ENCODE results near the gene CAMK2N2.

Gene CAMK2N2

GRCh38 chr3:184238246-184238818 lies 23.0 kb downstream of the CAMK2N2 start:
- Histone ChIP-seq H3K27ac (ENCODE audit: low read length) (no peak overlapping the region), H3K4me3 (ENCODE audit: low read depth in 1 of 2, low read length in 2 of 2) (no peak overlapping the region), H3K9me3 (ENCODE audit: control insufficient read depth in 1 of 2, low read length in 2 of 2) (no peaks in the 10 kb centered on the region), H3K36me3 (ENCODE audit: control insufficient read depth in 1 of 2, insufficient read depth in 2 of 2, low read length in 2 of 2) (peaks cover 6 to 15% of the 10 kb centered on the region in 2 donors), H3K27me3 (ENCODE audit: low read depth, low read length) (no peaks in the 10 kb centered on the region), H3K4me1 (ENCODE audit: control insufficient read depth in 1 of 2, insufficient read depth in 2 of 2, low read length in 2 of 2) (peaks cover 0 to 5% of the 10 kb centered on the region in 2 donors)

DNA sequence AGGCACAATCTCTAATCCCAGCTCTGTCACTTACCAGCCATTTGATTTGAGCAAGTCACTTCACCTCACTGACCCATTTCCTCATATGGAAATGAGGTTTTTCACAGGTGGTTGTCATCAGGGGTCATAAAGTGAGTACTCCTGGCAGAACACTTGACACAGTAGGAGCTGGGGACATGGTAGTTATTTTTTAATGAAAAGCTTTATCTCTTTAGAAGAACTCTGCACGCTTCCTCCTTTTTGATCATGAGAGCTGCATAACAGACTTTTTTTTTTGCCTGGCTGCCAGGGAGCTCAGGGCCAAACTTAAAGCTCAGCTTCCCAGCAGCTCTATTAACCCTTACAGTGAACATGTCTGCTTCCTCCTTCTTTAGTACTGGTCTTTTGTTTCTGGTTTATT lies 23.5 kb downstream of the CAMK2N2 start:
- H3K27me3 ChIP-seq (ENCODE audit: low read depth, low read length): no peaks in the 10 kb centered on the region
- no peaks in the 10 kb centered on the region for H3K9me3 ChIP-seq (ENCODE audit: control insufficient read depth in 1 of 2, low read length in 2 of 2)
- H3K4me1 ChIP-seq (ENCODE audit: control insufficient read depth in 1 of 2, insufficient read depth in 2 of 2, low read length in 2 of 2): peaks cover 0 to 5% of the 10 kb centered on the region in 2 donors
- no peak overlapping the region for H3K4me3 ChIP-seq (ENCODE audit: low read depth in 1 of 2, low read length in 2 of 2)
- H3K27ac ChIP-seq (ENCODE audit: low read length): no peak overlapping the region
- H3K36me3 ChIP-seq (ENCODE audit: control insufficient read depth in 1 of 2, insufficient read depth in 2 of 2, low read length in 2 of 2): peaks cover 5 to 10% of the 10 kb centered on the region in 2 donors

DNA sequence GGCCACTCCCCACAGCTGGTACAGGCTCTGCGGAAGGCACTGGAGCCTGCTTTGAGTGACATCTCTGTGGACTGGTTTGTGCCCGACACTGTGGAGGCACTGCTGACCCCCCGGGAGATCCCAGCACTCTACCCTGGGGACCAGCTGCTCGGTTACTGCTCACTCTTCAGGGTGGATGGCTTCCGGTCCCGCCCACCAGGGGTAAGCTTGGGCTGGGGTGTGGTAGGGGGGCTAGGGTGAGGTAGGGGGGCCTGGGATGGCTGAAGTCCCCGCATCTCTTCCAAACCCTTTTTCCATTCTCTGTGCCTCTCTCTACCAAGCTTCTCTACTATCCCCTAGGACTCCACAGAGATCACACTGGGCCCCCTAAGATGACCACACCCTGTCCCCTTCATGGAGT lies 24.1 kb downstream of the CAMK2N2 start:
- Histone ChIP-seq H3K27me3 (ENCODE audit: low read depth, low read length) (peaks cover 5% of the 10 kb centered on the region), H3K36me3 (ENCODE audit: control insufficient read depth in 1 of 2, insufficient read depth in 2 of 2, low read length in 2 of 2) (peaks cover 0 to 4% of the 10 kb centered on the region in 2 donors), H3K4me3 (ENCODE audit: low read depth in 1 of 2, low read length in 2 of 2) (no peak overlapping the region), H3K9me3 (ENCODE audit: control insufficient read depth in 1 of 2, low read length in 2 of 2) (no peaks in the 10 kb centered on the region), H3K4me1 (ENCODE audit: control insufficient read depth in 1 of 2, insufficient read depth in 2 of 2, low read length in 2 of 2) (peaks cover 0 to 5% of the 10 kb centered on the region in 2 donors), H3K27ac (ENCODE audit: low read length) (no peak overlapping the region)

GRCh38 chr3:184236636-184237035 lies 24.7 kb downstream of the CAMK2N2 start:
- H3K36me3 ChIP-seq (ENCODE audit: control insufficient read depth in 1 of 2, insufficient read depth in 2 of 2, low read length in 2 of 2): no peaks in the 10 kb centered on the region
- H3K9me3 ChIP-seq (ENCODE audit: control insufficient read depth in 1 of 2, low read length in 2 of 2): no peaks in the 10 kb centered on the region
- no peak overlapping the region for H3K27ac ChIP-seq (ENCODE audit: low read length)
- peaks cover 0 to 4% of the 10 kb centered on the region in 2 donors for H3K4me1 ChIP-seq (ENCODE audit: control insufficient read depth in 1 of 2, insufficient read depth in 2 of 2, low read length in 2 of 2)
- H3K27me3 ChIP-seq (ENCODE audit: low read depth, low read length): peaks cover 11% of the 10 kb centered on the region
- no peak overlapping the region for H3K4me3 ChIP-seq (ENCODE audit: low read depth in 1 of 2, low read length in 2 of 2)

DNA sequence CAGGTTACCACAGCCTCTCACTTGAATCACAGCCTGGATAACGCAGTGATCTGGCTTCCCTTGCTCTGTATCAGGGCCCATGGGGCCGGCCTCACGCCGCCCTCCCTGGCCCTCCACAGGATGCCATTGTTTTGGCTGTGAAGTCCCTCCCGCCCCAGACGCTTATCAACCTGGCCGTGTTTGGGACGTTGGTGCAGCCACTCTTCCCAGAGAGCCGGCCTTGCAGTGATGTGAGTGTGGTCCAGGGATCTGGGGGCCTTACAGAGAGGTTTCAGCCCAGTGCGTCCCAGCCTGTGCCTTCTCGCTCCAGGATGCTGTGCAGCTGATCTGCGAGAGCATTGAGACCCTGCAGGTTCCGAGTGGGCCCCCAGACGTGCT lies 25.3 kb downstream of the CAMK2N2 start:
- Histone ChIP-seq H3K27me3 (ENCODE audit: low read depth, low read length) (peaks cover 17% of the 10 kb centered on the region), H3K9me3 (ENCODE audit: control insufficient read depth in 1 of 2, low read length in 2 of 2) (no peaks in the 10 kb centered on the region), H3K27ac (ENCODE audit: low read length) (no peak overlapping the region), H3K36me3 (ENCODE audit: control insufficient read depth in 1 of 2, insufficient read depth in 2 of 2, low read length in 2 of 2) (no peaks in the 10 kb centered on the region), H3K4me1 (ENCODE audit: control insufficient read depth in 1 of 2, insufficient read depth in 2 of 2, low read length in 2 of 2) (peaks cover 0 to 1% of the 10 kb centered on the region in 2 donors), H3K4me3 (ENCODE audit: low read depth in 1 of 2, low read length in 2 of 2) (no peak overlapping the region)

DNA sequence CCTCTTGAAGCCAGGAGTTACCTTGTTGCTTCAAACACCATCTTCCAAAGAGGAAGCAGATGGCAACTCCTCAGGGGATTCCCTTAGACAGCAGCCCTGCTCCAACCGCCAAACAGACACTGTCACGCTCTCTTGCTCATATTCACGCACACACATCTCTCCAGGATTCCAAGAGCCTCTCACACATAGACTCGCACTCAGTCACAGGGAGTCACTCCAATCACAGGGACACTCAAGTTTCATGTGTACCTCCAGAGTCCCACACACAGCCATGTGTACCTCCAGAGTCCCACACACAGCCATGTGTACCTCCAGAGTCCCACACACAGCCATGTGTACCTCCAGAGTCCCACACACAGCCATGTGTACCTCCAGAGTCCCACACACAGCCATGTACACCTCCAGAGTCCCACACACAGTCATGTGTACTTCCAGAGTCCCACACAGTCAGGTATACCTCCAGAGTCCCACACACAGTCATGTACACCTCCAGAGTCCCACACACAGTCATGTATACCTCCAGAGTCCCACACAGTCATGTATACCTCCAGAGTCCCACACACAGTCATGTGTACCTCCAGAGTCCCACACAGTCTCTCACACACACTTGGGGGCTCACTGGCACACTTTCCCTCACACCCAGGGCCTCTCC lies 25.8 kb downstream of the CAMK2N2 start:
- no peaks in the 10 kb centered on the region for H3K9me3 ChIP-seq (ENCODE audit: control insufficient read depth in 1 of 2, low read length in 2 of 2)
- H3K4me1 ChIP-seq (ENCODE audit: control insufficient read depth in 1 of 2, insufficient read depth in 2 of 2, low read length in 2 of 2): peaks cover 0 to 7% of the 10 kb centered on the region in 2 donors
- peaks cover 21% of the 10 kb centered on the region for H3K27me3 ChIP-seq (ENCODE audit: low read depth, low read length)
- no peaks in the 10 kb centered on the region for H3K36me3 ChIP-seq (ENCODE audit: control insufficient read depth in 1 of 2, insufficient read depth in 2 of 2, low read length in 2 of 2)
- H3K27ac ChIP-seq (ENCODE audit: low read length): no peak overlapping the region
- H3K4me3 ChIP-seq (ENCODE audit: low read depth in 1 of 2, low read length in 2 of 2): no peak overlapping the region

- no peak overlapping the region for H3K27ac ChIP-seq (ENCODE audit: low read length)
- H3K9me3 ChIP-seq (ENCODE audit: control insufficient read depth in 1 of 2, low read length in 2 of 2): no peaks in the 10 kb centered on the region
- H3K36me3 ChIP-seq (ENCODE audit: control insufficient read depth in 1 of 2, insufficient read depth in 2 of 2, low read length in 2 of 2): no peaks in the 10 kb centered on the region
- no peak overlapping the region for H3K4me3 ChIP-seq (ENCODE audit: low read depth in 1 of 2, low read length in 2 of 2)
- H3K27me3 ChIP-seq (ENCODE audit: low read depth, low read length): peaks cover 22% of the 10 kb centered on the region
- peaks cover 0 to 13% of the 10 kb centered on the region in 2 donors for H3K4me1 ChIP-seq (ENCODE audit: control insufficient read depth in 1 of 2, insufficient read depth in 2 of 2, low read length in 2 of 2)
Observed at GRCh38 chr3:184234671-184235380, 26.5 kb downstream of the CAMK2N2 start.

DNA sequence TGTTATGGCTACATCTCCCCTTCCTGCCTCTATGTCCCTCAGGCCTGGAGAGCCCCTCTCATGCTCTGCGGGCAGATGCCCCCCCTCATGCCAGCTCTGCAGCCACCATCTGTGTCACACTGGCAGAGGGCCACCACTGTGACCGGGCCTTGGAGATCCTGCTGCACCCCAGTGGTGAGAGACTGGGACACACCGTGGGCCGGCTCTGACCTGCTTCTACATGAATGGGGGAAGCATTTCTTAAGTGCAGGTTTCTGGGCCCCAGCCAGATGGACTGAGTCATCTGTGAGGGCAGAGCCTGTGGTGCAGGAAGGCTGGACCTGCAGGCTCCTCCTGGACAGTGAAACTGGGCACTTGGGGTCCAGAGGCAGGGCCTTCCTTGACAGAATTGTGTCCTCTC lies 27.1 kb downstream of the CAMK2N2 start:
- Histone ChIP-seq H3K36me3 (ENCODE audit: control insufficient read depth in 1 of 2, insufficient read depth in 2 of 2, low read length in 2 of 2) (no peaks in the 10 kb centered on the region), H3K9me3 (ENCODE audit: control insufficient read depth in 1 of 2, low read length in 2 of 2) (no peaks in the 10 kb centered on the region), H3K4me1 (ENCODE audit: control insufficient read depth in 1 of 2, insufficient read depth in 2 of 2, low read length in 2 of 2) (peaks cover 0 to 19% of the 10 kb centered on the region in 2 donors), H3K27ac (ENCODE audit: low read length) (no peak overlapping the region), H3K27me3 (ENCODE audit: low read depth, low read length) (peaks cover 27% of the 10 kb centered on the region), H3K4me3 (ENCODE audit: low read depth in 1 of 2, low read length in 2 of 2) (no peak overlapping the region)

GRCh38 chr3:184233127-184233843 lies 28.1 kb downstream of the CAMK2N2 start:
- Histone ChIP-seq H3K4me3 (ENCODE audit: low read depth in 1 of 2, low read length in 2 of 2) (no peak overlapping the region), H3K9me3 (ENCODE audit: control insufficient read depth in 1 of 2, low read length in 2 of 2) (no peaks in the 10 kb centered on the region), H3K4me1 (ENCODE audit: control insufficient read depth in 1 of 2, insufficient read depth in 2 of 2, low read length in 2 of 2) (peaks cover 0 to 27% of the 10 kb centered on the region in 2 donors), H3K27me3 (ENCODE audit: low read depth, low read length) (peaks cover 33% of the 10 kb centered on the region), H3K27ac (ENCODE audit: low read length) (no peak overlapping the region), H3K36me3 (ENCODE audit: control insufficient read depth in 1 of 2, insufficient read depth in 2 of 2, low read length in 2 of 2) (no peaks in the 10 kb centered on the region)

GRCh38 chr3:184231671-184232070 lies 29.7 kb downstream of the CAMK2N2 start:
- peaks cover 42% of the 10 kb centered on the region for H3K27me3 ChIP-seq (ENCODE audit: low read depth, low read length)

More at GRCh38 chr3:184231671-184232070, 29.7 kb downstream of the CAMK2N2 start:
- peaks cover 0 to 27% of the 10 kb centered on the region in 2 donors for H3K4me1 ChIP-seq (ENCODE audit: control insufficient read depth in 1 of 2, insufficient read depth in 2 of 2, low read length in 2 of 2)
- no peaks in the 10 kb centered on the region for H3K9me3 ChIP-seq (ENCODE audit: control insufficient read depth in 1 of 2, low read length in 2 of 2)
- no peak overlapping the region for H3K4me3 ChIP-seq (ENCODE audit: low read depth in 1 of 2, low read length in 2 of 2)
- H3K36me3 ChIP-seq (ENCODE audit: control insufficient read depth in 1 of 2, insufficient read depth in 2 of 2, low read length in 2 of 2): no peaks in the 10 kb centered on the region
- H3K27ac ChIP-seq (ENCODE audit: low read length): no peak overlapping the region
